Liver (tissue), 3 donors: ENCODE data around the gene BCS1L.

Experiments
- EGR1 ChIP-seq, 2 donors: IDR thresholded peaks; 2 replicates each; pipeline ENCODE4 v1.6.1; 2016 to 2018; ENCODE audit warnings: antibody characterized with exemption in 2 of 2, low read depth in 2 of 2
- GABPA ChIP-seq, 2 donors: IDR thresholded peaks in 1 of 2; conservative IDR thresholded peaks in 1 of 2; 2 replicates each; pipeline ENCODE4 v1.6.1; 2016; ENCODE audit warnings: antibody characterized with exemption in 2 of 2, mild to moderate bottlenecking in 1 of 2, moderate library complexity in 1 of 2
- HNF4A ChIP-seq, 2 donors: conservative IDR thresholded peaks; 2 replicates each; pipeline ENCODE4 v1.6.1; 2016; ENCODE audit warnings: antibody characterized with exemption in 2 of 2, mild to moderate bottlenecking in 2 of 2
- HNF4G ChIP-seq: IDR thresholded peaks from 2 replicates; pipeline ENCODE4 v1.6.1; 2016; ENCODE audit warnings: antibody characterized with exemption
- JUND ChIP-seq, 2 donors: IDR thresholded peaks; 2 replicates each; pipeline ENCODE4 v1.6.1; 2016; ENCODE audit warnings: antibody characterized with exemption in 2 of 2
- RAD21 ChIP-seq, 2 donors: IDR thresholded peaks; 2 replicates each; pipeline ENCODE4 v1.6.1; 2016; ENCODE audit warnings: antibody characterized with exemption in 2 of 2, mild to moderate bottlenecking in 2 of 2
- RXRA ChIP-seq, 2 donors: IDR thresholded peaks; 2 replicates each; pipeline ENCODE4 v1.6.1; 2017 to 2018; ENCODE audit warnings: antibody characterized with exemption in 2 of 2, mild to moderate bottlenecking in 1 of 2
- SP1 ChIP-seq: IDR thresholded peaks from 2 replicates; pipeline ENCODE4 v1.6.1; 2018; ENCODE audit warnings: antibody characterized with exemption, mild to moderate bottlenecking
- TAF1 ChIP-seq: conservative IDR thresholded peaks from 2 replicates; pipeline ENCODE4 v1.6.1; 2016; ENCODE audit warnings: antibody characterized with exemption, mild to moderate bottlenecking
- YY1 ChIP-seq: IDR thresholded peaks from 2 replicates; pipeline ENCODE4 v1.6.1; 2016; ENCODE audit warnings: antibody characterized with exemption, mild to moderate bottlenecking
- TF ChIP-seq, protein P1 (sequence below): fragments of 150-350 bp; IDR thresholded peaks from 2 replicates; pipeline ENCODE4 v1.5.1; 2017; ENCODE audit warnings: improper control_type of control experiment, low read depth, low read length; ENCODE audit not compliant: missing input control
- TF ChIP-seq, protein P2 (sequence below): IDR thresholded peaks from 2 replicates; pipeline ENCODE4 v1.6.1; 2016; ENCODE audit warnings: antibody characterized with exemption
- TF ChIP-seq, protein P3 (sequence below): IDR thresholded peaks from 2 replicates; pipeline ENCODE4 v1.6.1; 2016; ENCODE audit warnings: antibody characterized with exemption, mild to moderate bottlenecking
- TF ChIP-seq, protein P4 (sequence below): IDR thresholded peaks from 2 replicates; pipeline ENCODE4 v1.6.1; 2016; ENCODE audit warnings: antibody characterized with exemption
- donor health status: healthy.
- donor health status: healthy.

DNA sequence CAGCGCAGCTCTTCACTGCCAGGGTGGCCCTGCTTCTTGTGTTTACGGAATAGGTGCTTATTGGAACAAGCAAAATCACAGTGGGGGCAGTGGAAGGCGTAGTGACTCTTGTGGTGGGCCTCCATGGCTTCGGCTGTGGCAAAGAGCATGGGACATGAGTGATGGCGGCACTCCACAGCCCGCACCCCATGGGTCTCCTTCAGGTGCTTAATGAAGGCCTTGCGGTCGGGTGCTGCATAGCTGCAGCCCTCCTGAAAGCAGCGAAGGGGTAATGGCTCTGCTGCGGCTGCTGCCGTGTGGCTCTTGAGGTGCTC, 10.7 kb upstream of the BCS1L start:
- TF ChIP-seq, protein P1, sequence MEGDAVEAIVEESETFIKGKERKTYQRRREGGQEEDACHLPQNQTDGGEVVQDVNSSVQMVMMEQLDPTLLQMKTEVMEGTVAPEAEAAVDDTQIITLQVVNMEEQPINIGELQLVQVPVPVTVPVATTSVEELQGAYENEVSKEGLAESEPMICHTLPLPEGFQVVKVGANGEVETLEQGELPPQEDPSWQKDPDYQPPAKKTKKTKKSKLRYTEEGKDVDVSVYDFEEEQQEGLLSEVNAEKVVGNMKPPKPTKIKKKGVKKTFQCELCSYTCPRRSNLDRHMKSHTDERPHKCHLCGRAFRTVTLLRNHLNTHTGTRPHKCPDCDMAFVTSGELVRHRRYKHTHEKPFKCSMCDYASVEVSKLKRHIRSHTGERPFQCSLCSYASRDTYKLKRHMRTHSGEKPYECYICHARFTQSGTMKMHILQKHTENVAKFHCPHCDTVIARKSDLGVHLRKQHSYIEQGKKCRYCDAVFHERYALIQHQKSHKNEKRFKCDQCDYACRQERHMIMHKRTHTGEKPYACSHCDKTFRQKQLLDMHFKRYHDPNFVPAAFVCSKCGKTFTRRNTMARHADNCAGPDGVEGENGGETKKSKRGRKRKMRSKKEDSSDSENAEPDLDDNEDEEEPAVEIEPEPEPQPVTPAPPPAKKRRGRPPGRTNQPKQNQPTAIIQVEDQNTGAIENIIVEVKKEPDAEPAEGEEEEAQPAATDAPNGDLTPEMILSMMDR = no peak
- TF ChIP-seq, protein P2, sequence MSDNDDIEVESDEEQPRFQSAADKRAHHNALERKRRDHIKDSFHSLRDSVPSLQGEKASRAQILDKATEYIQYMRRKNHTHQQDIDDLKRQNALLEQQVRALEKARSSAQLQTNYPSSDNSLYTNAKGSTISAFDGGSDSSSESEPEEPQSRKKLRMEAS = no peak
- TF ChIP-seq, protein P3, sequence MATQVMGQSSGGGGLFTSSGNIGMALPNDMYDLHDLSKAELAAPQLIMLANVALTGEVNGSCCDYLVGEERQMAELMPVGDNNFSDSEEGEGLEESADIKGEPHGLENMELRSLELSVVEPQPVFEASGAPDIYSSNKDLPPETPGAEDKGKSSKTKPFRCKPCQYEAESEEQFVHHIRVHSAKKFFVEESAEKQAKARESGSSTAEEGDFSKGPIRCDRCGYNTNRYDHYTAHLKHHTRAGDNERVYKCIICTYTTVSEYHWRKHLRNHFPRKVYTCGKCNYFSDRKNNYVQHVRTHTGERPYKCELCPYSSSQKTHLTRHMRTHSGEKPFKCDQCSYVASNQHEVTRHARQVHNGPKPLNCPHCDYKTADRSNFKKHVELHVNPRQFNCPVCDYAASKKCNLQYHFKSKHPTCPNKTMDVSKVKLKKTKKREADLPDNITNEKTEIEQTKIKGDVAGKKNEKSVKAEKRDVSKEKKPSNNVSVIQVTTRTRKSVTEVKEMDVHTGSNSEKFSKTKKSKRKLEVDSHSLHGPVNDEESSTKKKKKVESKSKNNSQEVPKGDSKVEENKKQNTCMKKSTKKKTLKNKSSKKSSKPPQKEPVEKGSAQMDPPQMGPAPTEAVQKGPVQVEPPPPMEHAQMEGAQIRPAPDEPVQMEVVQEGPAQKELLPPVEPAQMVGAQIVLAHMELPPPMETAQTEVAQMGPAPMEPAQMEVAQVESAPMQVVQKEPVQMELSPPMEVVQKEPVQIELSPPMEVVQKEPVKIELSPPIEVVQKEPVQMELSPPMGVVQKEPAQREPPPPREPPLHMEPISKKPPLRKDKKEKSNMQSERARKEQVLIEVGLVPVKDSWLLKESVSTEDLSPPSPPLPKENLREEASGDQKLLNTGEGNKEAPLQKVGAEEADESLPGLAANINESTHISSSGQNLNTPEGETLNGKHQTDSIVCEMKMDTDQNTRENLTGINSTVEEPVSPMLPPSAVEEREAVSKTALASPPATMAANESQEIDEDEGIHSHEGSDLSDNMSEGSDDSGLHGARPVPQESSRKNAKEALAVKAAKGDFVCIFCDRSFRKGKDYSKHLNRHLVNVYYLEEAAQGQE = no peak
- TF ChIP-seq HNF4G (no peak), YY1 (no peak), SP1 (no peak), TAF1 (no peak), HNF4A (conservative IDR thresholded peaks at IDR 0.05) (no peak), GABPA (IDR thresholded peaks at IDR 0.05 in 1 of 2, conservative IDR thresholded peaks at IDR 0.05 in 1 of 2) (no peak), RXRA (IDR thresholded peaks at IDR 0.05) (no peak), EGR1 (IDR thresholded peaks at IDR 0.05; ENCODE audit: low read depth in 2 of 2) (no peak), JUND (IDR thresholded peaks at IDR 0.05) (no peak), RAD21 (IDR thresholded peaks at IDR 0.05) (no peak)
- TF ChIP-seq, protein P4, sequence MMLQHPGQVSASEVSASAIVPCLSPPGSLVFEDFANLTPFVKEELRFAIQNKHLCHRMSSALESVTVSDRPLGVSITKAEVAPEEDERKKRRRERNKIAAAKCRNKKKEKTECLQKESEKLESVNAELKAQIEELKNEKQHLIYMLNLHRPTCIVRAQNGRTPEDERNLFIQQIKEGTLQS = no peak
